Erythroblast (primary cell): ENCODE results near the gene ANKRD52.
A peak's percentile ranks its signal among the peaks of the same experiment; 100 is the strongest.

Experiments
- GATA1 ChIP-seq: IDR thresholded peaks from 2 replicates; pipeline ENCODE4 v1.6.1; 2011; ENCODE audit warnings: low read depth, mild to moderate bottlenecking, control low read depth, low read length, moderate library complexity
- POLR2A ChIP-seq: IDR thresholded peaks from 2 replicates; pipeline ENCODE4 v1.6.1; 2011; ENCODE audit warnings: mild to moderate bottlenecking, low read length

- TF ChIP-seq POLR2A (peak; percentile 3), GATA1 (no peak)
These were observed 27.6 kb downstream of the ANKRD52 start for GRCh38 chr12:56230432-56231183.
